Erythroblast (primary cell): ENCODE results near the gene WNK4.
A peak's percentile ranks its signal among the peaks of the same experiment; 100 is the strongest.

Experiments
- DNase-seq, 2 experiments: peaks; one replicate each; lab custom pipeline; 2025; lab: John Stamatoyannopoulos, UW
- GATA1 ChIP-seq: IDR thresholded peaks from 2 replicates; pipeline ENCODE4 v1.6.1; 2011; ENCODE audit warnings: low read depth, mild to moderate bottlenecking, control low read depth, low read length, moderate library complexity
- POLR2A ChIP-seq: IDR thresholded peaks from 2 replicates; pipeline ENCODE4 v1.6.1; 2011; ENCODE audit warnings: mild to moderate bottlenecking, low read length

The WNK4 gene

DNA sequence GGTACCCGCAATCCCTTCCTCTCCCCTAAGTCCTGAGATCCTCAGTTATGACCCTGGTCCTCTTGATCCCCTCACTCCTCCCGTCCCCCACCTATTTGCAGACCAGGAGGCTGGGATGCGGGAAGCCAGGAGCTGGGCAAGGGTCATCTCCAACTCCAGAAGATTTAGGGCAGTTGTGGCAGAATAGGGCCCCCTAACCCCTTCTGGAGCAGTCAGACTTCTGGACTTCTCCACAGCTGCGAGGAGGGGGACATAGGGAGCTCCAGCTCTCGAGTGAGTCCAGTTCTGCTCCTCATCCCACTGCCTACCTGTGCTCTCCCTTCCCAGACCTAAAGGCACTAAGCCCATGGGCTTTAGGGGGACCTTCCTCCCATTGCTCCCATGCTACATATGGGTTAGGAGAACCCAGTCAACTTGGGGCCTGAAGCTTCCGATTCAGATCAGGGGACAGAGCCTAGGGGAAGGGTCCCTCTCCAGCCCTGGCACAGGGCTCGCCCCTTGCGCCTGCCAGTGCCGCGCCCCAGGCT lies 1.3 kb downstream of the WNK4 start:
- peak; percentile 2 for TF ChIP-seq POLR2A
- TF ChIP-seq GATA1, result no peak
- DNase-seq, result no peak

DNA sequence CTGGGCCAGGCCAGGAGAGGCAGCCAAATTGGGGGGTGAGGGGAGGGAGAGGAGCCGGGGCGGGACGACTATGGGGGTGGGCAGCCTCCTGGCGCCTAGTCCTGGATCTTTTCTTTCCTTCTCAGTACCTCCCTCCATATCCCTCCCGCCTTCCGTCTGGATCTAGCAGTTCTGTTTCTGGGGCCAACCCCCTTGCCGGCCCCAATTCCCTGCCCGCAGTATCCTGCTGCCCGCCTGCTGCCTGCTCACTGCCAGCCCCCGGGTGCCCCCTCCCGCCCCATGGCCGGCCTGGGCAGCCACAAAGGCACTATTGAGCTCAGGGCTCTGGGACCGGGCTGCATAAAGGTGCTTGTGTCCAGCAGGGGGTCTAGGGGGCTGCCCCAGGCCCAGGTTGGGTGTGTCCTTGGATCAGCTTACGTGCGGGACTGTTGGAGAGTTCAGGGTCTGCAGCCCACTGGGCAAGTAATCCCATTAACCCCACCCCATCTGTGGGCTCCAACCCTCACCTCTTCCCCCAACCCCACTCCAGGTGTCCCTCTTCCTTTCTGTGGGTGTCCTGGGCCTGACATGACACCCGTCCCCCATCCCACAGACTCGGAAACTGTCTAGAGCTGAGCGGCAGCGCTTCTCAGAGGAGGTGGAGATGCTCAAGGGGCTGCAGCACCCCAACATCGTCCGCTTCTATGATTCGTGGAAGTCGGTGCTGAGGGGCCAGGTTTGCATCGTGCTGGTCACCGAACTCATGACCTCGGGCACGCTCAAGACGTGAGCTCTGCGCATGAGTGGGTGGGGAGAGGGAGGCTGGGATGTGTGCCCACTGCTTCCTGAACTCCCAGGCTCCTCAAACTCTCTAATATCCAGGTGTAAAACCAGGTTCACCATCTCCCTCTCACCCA lies 2.0 kb downstream of the WNK4 start:
- DNase-seq, result no peak
- TF ChIP-seq GATA1 (no peak), POLR2A (no peak)

- no peak for TF ChIP-seq GATA1
- no peak for TF ChIP-seq POLR2A
- DNase-seq, result no peak
Measured at GRCh38 chr17:42783062-42783790, 2.8 kb downstream of the WNK4 start.

GRCh38 chr17:42783791-42784138 lies 3.4 kb downstream of the WNK4 start:
- DNase-seq, result no peak
- TF ChIP-seq GATA1 (no peak), POLR2A (no peak)

- TF ChIP-seq GATA1, result no peak
- no peak for TF ChIP-seq POLR2A
- no peak for DNase-seq
Measured at GRCh38 chr17:42784409-42784808, 4.0 kb downstream of the WNK4 start.

GRCh38 chr17:42784811-42785592 lies 4.6 kb downstream of the WNK4 start:
- no peak for DNase-seq
- TF ChIP-seq POLR2A (no peak), GATA1 (no peak)

DNA sequence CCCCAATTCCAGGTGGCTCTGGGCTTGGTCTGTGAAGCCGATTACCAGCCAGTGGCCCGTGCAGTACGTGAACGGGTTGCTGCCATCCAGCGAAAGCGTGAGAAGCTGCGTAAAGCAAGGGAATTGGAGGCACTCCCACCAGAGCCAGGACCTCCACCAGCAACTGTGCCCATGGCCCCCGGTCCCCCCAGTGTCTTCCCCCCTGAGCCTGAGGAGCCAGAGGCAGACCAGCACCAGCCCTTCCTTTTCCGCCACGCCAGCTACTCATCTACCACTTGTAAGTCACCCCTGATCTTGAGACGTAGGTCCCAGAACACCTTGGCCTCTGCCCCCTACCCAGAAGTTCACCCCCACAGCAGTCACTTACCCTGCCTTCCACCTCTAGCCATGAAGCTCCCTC lies 6.9 kb downstream of the WNK4 start:
- TF ChIP-seq POLR2A (no peak), GATA1 (no peak)
- DNase-seq, result no peak

DNA sequence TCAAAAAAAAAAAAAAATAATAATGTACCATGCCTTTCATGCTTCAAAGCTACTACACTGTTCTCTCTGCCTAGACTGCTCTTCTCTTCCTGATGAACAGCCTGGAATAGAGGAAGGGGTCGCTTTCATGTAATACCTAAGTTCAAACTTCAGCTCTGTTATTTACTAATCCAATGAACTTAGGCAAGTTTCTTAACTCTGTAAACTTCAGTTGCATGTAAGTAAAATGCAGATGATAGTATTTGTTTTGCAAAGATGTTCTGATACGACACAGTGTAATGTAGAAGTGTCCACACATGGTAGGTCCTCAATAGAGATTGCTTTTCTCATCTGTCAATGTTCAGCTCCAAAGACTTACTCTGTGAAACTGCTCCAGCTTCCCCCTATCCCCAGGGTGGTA lies 11.5 kb downstream of the WNK4 start:
- TF ChIP-seq GATA1, result no peak
- TF ChIP-seq POLR2A, result no peak
- no peak for DNase-seq

- no peak for DNase-seq
- TF ChIP-seq GATA1 (no peak), POLR2A (no peak)
Measured at GRCh38 chr17:42792545-42792944, 12.1 kb downstream of the WNK4 start.

- no peak for TF ChIP-seq POLR2A
- no peak for DNase-seq
Measured at GRCh38 chr17:42795061-42795460, 14.7 kb downstream of the WNK4 start.

GRCh38 chr17:42795465-42795864 lies 15.1 kb downstream of the WNK4 start:
- no peak for DNase-seq
- no peak for TF ChIP-seq POLR2A
- TF ChIP-seq GATA1, result no peak

- no peak for DNase-seq
- TF ChIP-seq GATA1 (no peak), POLR2A (no peak)
Measured at GRCh38 chr17:42796066-42796758, 15.8 kb downstream of the WNK4 start.

- peak in 1 of 2 experiments; percentile 21 for DNase-seq
- no peak for TF ChIP-seq POLR2A
- TF ChIP-seq GATA1, result no peak
Measured at GRCh38 chr17:42797067-42798007, 16.9 kb downstream of the WNK4 start.
